Stimulated activated CD8-positive, alpha-beta memory T cell treated with anti-CD3 and anti-CD28 coated beads, Interleukin-15, amount 100 ng/mL, for 48 hours (primary cell): ENCODE measurements around the gene APCDD1L.

Experiments used
- DNase-seq, 2 donors: peaks; one replicate each; pipeline ENCODE4 v3.0.0-alpha.2; 2020; ENCODE audit warnings: low read depth in 2 of 2

APCDD1L gene

DNA sequence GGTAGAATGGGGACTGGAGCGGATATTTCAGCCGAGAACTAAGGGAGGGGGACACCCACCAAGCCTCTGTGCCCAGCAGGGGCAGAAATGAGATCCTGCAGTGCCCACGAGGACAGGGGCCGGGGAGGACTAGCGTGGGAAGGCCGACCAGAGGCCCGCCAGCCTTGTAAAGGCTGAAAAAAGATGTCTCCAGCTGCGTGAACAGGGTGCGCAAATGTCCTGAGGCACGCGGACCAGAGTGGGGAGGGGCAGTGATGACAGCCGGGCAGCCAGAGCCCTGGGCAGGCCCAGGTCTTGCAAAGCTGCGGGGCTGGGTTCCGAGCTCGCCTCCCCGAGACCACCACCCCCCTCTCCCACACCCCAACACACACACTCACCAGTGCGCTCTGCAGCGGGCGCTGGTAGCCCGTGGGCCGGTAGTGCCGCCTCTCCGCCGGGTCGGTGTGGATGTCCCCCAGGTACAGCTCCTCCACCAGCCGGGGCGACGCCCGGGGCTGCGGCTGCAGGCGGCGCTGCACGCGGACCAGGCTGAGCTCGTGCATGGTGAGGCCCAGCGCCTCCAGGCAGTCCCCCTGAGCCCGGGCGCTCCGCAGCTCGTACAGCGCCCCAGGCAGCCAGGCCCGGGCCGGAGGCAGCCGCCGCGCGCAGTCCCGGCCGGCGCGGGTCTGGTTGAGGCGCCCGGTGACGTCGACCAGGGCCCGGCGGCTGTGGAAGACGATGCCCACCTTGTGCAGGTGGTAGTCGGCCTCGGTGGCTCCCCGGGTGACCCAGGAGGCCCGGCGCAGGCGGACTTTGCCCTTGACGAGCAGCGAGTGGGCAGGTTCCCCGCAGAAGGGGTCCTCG lies 48.2 kb downstream of the APCDD1L start:
- no peak for DNase-seq

DNA sequence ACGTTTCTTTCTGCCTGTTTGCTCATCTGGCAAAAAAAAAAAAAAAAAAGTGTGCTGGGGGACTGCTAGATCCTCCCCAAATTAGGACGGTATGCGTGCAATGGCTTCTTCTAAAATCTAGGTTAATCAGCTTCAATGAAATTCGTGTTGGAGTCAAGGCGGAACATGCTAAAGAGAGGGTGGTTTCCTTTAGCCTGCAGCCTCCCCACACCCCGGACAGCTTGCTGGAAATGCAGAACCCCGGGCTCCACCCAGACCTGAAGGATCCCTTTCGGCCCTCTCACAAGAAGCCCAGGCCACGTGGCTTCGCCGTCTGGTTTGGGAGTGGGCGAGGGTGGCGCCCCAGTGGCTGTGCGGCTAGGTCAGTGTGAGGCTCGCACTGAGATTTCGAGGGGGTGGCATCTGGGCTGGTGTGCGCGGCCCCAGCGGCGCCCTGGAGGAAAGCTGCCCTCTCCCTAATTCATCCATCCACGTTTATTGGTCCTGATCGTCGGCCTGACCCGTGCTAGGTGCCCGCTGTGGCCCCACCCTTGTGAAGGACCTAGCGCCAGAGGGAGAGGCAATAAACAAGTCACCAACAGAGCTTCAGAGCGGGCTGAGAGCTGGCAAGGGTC lies 49.0 kb downstream of the APCDD1L start:
- no peak for DNase-seq

GRCh38 chr20:58464838-58465237 lies 50.4 kb downstream of the APCDD1L start:
- DNase-seq = no peak

- no peak for DNase-seq
These were observed 51.9 kb downstream of the APCDD1L start for GRCh38 chr20:58463256-58463655.

DNA sequence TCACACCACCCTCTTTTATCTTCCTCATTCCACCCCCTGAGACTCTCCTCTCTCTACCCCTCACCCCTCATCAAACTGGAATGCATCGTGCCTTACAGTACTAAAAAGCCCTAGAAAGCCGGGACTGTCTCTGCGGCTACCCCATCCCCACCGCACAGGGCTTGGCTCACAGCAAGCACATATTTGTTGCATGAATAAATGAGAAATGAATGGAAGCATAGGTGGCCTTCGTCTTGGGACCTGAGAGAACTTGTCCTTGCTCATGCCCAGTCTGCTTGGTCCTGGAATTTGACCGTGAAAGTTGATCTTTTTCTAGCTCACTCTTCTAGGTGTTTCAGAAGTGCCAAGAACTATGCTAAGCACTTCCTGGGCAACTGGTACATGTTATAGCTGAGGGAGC lies 53.3 kb downstream of the APCDD1L start:
- no peak for DNase-seq

- DNase-seq = no peak
These were observed 54.1 kb downstream of the APCDD1L start for GRCh38 chr20:58461104-58461503.

GRCh38 chr20:58459058-58459750 lies 56.0 kb downstream of the APCDD1L start:
- no peak for DNase-seq

DNA sequence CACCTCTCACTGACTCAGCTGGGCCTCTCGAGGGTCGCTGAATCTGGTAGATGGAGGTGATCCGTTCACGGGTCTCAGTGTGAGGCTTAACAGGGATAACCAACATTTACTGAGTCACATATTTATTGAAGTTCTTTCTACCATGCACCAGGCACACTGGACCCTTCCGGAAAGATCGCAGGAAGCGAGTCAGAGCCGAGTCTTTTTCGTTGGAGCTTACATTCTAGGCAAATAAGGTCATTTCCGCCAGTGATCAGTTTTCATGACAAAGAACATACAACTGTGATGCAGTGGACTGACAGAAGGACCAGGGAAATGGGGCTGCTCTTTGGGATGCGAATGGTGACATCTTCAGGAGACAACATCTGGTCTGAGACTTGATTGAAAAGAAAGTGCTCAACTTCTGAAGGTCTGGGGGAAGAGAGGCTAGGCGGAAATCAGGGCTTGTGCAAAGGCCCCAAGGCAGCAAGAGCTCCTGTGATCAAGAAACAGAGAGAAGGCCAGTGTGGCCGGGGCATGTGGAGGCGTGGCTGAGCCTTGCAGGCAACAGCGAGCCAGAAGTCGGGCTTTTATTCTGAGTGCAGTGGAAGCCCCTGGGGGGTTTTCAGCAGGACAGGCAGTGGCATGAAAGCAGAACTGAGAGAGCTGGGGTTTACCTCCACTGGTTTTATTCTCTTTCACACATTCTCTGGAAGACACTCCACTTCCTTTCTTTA lies 56.7 kb downstream of the APCDD1L start:
- no peak for DNase-seq

DNA sequence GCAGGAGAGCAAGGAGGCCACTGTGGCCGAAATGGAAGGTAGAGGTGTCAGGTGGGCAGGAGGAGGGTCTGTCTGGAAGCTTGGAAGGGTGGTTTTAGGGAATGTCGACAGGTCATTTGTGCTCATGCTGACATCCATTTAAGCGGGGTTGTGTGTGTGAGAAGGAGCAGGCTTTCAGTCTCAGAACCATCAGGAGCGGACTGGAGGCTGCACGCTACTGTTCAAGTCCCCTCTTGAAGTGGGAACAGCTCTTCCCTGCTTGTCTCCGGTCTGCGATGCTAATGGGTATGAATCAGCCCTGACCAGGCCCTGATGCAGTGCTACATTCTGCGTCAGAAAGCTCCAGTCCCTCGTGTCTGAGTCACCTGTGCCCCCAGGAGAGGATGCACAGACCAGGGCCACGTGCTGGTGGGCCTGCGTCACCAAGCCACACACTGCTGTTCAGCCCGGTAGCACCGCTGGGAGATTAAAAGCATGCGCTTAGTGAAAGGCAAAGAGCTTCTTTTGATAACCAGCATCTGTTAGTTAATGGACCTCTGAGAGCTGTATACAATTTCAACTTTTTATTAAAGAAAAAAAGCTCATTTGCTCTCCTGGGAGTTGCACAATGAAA lies 58.0 kb downstream of the APCDD1L start:
- no peak for DNase-seq

DNA sequence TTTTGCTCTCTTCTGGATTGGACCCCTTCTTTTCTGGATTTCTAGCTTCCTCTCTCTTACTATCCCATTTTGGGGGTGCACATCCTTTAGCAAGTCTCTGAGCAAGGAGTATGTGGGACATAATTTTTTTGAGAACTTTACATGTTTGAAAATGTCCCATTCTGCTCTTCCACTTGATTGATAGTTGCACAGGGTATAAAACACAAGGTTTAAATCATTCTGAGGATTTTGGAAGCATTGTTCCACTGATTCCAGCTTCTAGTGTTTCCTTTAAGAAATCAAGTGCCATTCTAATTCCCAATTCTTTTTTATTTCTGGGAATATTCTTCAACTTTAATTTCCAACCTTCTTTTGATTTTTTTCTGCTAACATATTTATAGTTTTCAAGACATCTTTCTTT lies 60.7 kb downstream of the APCDD1L start:
- DNase-seq = no peak

GRCh38 chr20:58453391-58453790 lies 61.8 kb downstream of the APCDD1L start:
- no peak for DNase-seq

DNA sequence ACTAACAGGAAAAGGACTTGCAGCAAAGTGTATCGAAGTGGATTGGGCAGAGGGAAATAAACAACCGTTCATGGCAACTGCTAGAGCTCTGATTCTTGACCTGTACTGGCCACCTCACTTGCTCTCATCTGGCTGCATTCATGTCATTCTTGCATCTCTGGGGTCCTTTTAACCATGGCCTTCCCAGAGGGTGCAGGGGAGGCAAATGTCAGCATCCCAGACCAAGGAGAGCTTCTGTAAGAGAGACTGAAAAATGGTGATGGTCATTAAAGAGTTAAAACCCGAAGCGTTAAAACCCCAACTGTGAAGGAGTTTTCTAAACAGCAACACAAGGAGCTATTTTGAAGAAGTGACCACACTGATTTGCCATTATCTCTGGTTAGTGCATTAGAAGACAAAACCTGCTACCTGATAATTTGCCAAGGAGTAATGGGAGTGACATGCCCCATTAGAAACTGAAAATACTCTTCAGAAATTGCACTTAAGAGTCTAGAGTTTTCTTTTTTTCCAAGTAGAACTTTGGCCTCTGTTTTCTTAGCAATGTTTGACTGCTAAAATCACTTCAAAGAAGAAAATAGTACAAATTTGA lies 62.4 kb downstream of the APCDD1L start:
- DNase-seq = no peak

- DNase-seq = no peak
These were observed 64.9 kb downstream of the APCDD1L start for GRCh38 chr20:58450254-58450653.

DNA sequence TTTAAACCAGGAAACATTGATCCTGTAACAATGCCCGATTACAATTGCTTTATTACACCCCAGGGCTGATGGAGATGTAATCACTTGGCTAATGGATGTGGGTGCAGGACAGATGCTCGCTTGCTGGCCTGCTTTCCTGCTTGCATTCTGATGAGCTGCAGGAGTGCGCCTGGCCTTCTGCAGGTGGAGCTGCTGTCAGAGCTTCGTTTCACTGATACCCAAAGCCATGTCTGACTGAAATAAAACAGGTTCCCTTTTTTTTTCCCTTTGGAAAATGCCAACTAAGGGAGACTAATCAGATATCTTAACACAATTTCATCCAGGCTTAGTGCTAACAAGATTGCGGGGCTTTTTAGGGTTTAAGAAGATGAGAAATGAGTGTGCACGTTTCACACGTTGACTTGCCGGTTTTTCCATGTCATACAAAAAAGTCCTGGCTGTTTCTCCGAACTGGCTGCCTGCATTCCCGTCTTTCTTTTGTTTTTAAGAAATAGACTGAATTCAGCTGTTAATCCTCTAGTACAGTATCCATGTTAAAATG lies 65.4 kb downstream of the APCDD1L start:
- DNase-seq = no peak

DNA sequence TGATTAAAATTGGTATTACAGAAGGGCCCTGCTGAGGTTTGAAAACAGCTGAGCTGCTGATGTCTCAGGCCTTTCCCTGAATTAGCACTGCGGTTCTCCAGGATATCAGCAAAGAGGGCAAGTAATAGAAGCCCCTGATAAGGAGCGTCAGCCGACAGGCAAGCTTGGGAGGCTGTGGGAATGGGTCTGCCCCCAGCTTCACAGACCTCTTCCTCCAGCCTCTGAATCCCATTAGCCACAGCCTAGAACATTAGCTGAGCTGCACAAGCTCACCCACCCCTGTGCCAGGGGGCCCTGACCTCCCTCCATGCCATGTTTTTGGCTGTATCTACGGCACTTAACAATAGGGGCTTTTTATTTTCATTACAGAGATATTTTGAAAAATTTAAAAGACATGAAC lies 66.2 kb downstream of the APCDD1L start:
- no peak for DNase-seq

GRCh38 chr20:58447511-58448391 lies 67.4 kb downstream of the APCDD1L start:
- no peak for DNase-seq

DNA sequence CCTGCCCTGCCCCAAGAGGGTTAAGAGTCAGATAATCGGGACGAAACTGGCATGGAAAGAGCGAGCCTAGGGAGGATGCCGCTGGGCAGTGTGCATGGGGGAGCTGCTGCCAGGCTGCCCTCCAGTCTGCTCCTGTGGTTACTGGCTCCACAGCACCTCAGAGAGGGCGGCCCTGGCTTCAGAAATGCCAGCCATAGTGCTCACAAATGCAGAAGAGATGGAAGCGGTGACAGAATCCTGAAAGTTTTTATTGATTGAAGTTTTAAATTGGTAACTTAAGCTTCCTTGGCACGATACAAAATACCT lies 68.3 kb downstream of the APCDD1L start:
- no peak for DNase-seq

DNA sequence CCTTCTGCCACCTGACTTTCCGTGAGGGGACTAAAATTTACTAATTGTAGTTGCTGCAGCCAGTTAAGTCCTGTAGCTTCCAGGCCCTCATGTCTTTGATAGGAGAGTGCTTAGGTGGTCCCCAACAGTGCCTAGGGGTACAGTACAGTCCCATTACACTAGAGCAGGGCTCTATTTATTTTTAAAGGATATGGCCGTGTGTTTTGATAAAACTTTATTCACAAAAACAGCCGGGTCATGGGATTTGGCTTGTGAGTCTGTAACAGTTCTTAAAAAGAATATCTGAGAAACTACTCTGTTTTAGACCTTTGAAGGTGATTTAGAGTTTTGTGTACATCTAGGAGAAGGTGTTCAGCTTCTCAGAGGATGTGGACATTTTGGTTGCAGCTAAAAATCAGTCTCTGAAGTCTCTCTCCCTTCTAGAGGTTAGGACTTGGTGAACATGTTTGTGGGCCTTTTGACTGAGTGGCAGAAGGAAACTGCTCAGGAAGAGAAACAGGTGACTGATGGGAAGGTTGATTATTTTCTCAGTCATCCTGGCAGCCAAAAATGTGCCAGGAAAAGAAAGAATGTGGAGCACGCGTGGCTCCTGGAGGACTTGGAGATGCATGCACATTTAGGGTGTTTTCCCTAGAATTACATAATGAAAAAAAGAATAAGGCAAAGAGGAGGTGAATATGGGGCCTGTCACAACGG lies 68.8 kb downstream of the APCDD1L start:
- no peak for DNase-seq

GRCh38 chr20:58444746-58445255 lies 70.4 kb downstream of the APCDD1L start:
- no peak for DNase-seq
